H1 (cell line): ENCODE data around the gene CENPV. TPM values are rescaled to one million over a fixed set of nuclear protein-coding genes. Genes with fewer than 3 reads are reported as not detected.

Experiments used
- CTCF ChIA-PET: fragments of 300-600 bp; sonication (Branson Sonifier 250); formaldehyde crosslinking; loops from one replicate; lab custom pipeline; 2021; ENCODE audit not compliant: partially characterized antibody; lab: Charles Lee
- POLR2A ChIA-PET: fragments of 300-600 bp; sonication (Branson Sonifier 250); formaldehyde crosslinking; loops from one replicate; lab custom pipeline; 2021; ENCODE audit warnings: inconsistent platforms; ENCODE audit not compliant: partially characterized antibody; lab: Charles Lee
- DNase-seq, 2 experiments: peaks; one replicate each; pipeline versions ENCODE4 v3.0.0 to v3.0.0-alpha.2; 2010 to 2022; ENCODE audit warnings: low spot score in 2 of 2, low read depth in 1 of 2, mixed read lengths in 1 of 2
- FAIRE-seq: peaks from 2 replicates; lab custom pipeline; 2011; peaks lifted over from hg19 to GRCh38; lab: Jason Lieb, UNC
- H2AFZ ChIP-seq: 2 replicates; pipeline ENCODE4 v1.8.1; 2012; ENCODE audit warnings: low read length, inconsistent platforms
- H2AK5ac ChIP-seq: 2 replicates; pipeline ENCODE4 v1.6.1; 2013; ENCODE audit warnings: low read depth, low read length
- H2BK120ac ChIP-seq: replicated peaks from 2 replicates; pipeline ENCODE3; 2013; ENCODE audit warnings: low read depth, low read length, inconsistent platforms
- H2BK12ac ChIP-seq: 2 replicates; pipeline ENCODE4 v1.6.1; 2013; ENCODE audit warnings: low read depth, low read length
- H2BK15ac ChIP-seq: 2 replicates; pipeline ENCODE4 v1.6.1; 2013; ENCODE audit warnings: low read length
- H2BK20ac ChIP-seq: 2 replicates; pipeline ENCODE4 v1.6.1; 2013; ENCODE audit warnings: low read length
- H2BK5ac ChIP-seq: 2 replicates; pipeline ENCODE4 v1.6.1; 2013; ENCODE audit warnings: low read depth, low read length
- H3K14ac ChIP-seq: 2 replicates; pipeline ENCODE4 v1.6.1; 2013; ENCODE audit warnings: inconsistent platforms; ENCODE audit not compliant: insufficient read length
- H3K18ac ChIP-seq: 2 replicates; pipeline ENCODE4 v1.6.1; 2013; ENCODE audit warnings: low read length; ENCODE audit errors: extremely low read depth
- H3K23ac ChIP-seq: 2 replicates; pipeline ENCODE4 v1.6.1; 2013; ENCODE audit warnings: inconsistent platforms; ENCODE audit not compliant: insufficient read length
- H3K23me2 ChIP-seq: 2 replicates; pipeline ENCODE4 v1.6.1; 2013; ENCODE audit warnings: low read depth, low read length
- H3K27ac ChIP-seq: 2 replicates; pipeline ENCODE4 v1.6.1; 2011; ENCODE audit warnings: low read depth, low read length, inconsistent platforms
- H3K27me3 ChIP-seq, 4 experiments: replicated peaks in 1 of 4; 1 replicate in 1 of 4; 2 replicates in 3 of 4; pipeline versions ENCODE4 v1.6.1 to v1.8.1; 2011 to 2013; ENCODE audit warnings: low read length in 3 of 4, mild to moderate bottlenecking in 3 of 4, inconsistent platforms in 2 of 4, mixed read lengths in 2 of 4, moderate library complexity in 1 of 4; ENCODE audit not compliant: control insufficient read depth in 3 of 4, insufficient read depth in 3 of 4; ENCODE audit errors: extremely low read depth in 1 of 4
- H3K36me3 ChIP-seq, 4 experiments: 2 replicates each; pipeline versions ENCODE4 v1.6.1 to v1.8.1; 2011 to 2013; ENCODE audit warnings: mild to moderate bottlenecking in 4 of 4, low read length in 3 of 4, moderate library complexity in 2 of 4, control low read depth in 1 of 4, inconsistent platforms in 1 of 4; ENCODE audit not compliant: insufficient read depth in 4 of 4, control insufficient read depth in 2 of 4
- H3K4ac ChIP-seq: replicated peaks from 2 replicates; pipeline ENCODE3; 2013; ENCODE audit warnings: low read length, low read depth, mixed read lengths, inconsistent platforms; ENCODE audit not compliant: insufficient read length
- H3K4me1 ChIP-seq, 4 experiments: replicated peaks in 1 of 4; 1 replicate in 1 of 4; 2 replicates in 3 of 4; pipeline versions ENCODE4 v1.6.1 to v1.8.1; 2011 to 2013; ENCODE audit warnings: low read length in 3 of 4, inconsistent platforms in 2 of 4, mixed read lengths in 1 of 4; ENCODE audit not compliant: insufficient read depth in 4 of 4, control insufficient read depth in 3 of 4
- H3K4me2 ChIP-seq, 2 experiments: 2 replicates each; pipeline versions ENCODE4 v1.6.1 to v1.8.1; 2011 to 2013; ENCODE audit warnings: low read depth in 2 of 2, low read length in 2 of 2, control low read depth in 1 of 2, inconsistent platforms in 1 of 2, mild to moderate bottlenecking in 1 of 2; ENCODE audit not compliant: insufficient read depth in 1 of 2
- H3K4me3 ChIP-seq, 4 experiments: fragments of 200-600, 300-600 bp in 1 of 4; sonication (generic), shearing (Covaris generic), sonication (Bioruptor Twin) in 1 of 4; 2 replicates each; pipeline versions ENCODE4 v1.5.1 to v1.8.1; 2011 to 2016; ENCODE audit warnings: low read length in 4 of 4, low read depth in 3 of 4, control low read depth in 2 of 4, inconsistent platforms in 2 of 4, mild to moderate bottlenecking in 2 of 4, mixed read lengths in 1 of 4, moderate library complexity in 1 of 4; ENCODE audit not compliant: insufficient read depth in 2 of 4; ENCODE audit errors: extremely low read depth in 1 of 4
- H3K56ac ChIP-seq: replicated peaks from 2 replicates; pipeline ENCODE3; 2013; ENCODE audit warnings: low read depth, mild to moderate bottlenecking, mixed read lengths, low read length, inconsistent platforms; ENCODE audit not compliant: insufficient read length
- H3K79me1 ChIP-seq: 2 replicates; pipeline ENCODE4 v1.6.1; 2013; ENCODE audit warnings: low read depth, low read length, control low read depth
- H3K79me2 ChIP-seq, 2 experiments: 2 replicates each; pipeline versions ENCODE4 v1.6.1 to v1.8.1; 2012 to 2013; ENCODE audit warnings: low read length in 2 of 2, mild to moderate bottlenecking in 2 of 2, inconsistent platforms in 1 of 2; ENCODE audit not compliant: insufficient read depth in 2 of 2, control insufficient read depth in 1 of 2
- H3K9ac ChIP-seq, 4 experiments: replicated peaks in 1 of 4; 1 replicate in 1 of 4; 2 replicates in 3 of 4; pipeline versions ENCODE4 v1.6.1 to v1.8.1; 2011 to 2013; ENCODE audit warnings: low read depth in 3 of 4, low read length in 3 of 4, control low read depth in 2 of 4, mild to moderate bottlenecking in 2 of 4, moderate library complexity in 2 of 4, inconsistent platforms in 1 of 4; ENCODE audit errors: extremely low read depth in 1 of 4
- H3K9me3 ChIP-seq, 2 experiments: 2 replicates each; pipeline versions ENCODE4 v1.6.1 to v1.8.1; 2012 to 2013; ENCODE audit warnings: mild to moderate bottlenecking in 2 of 2, moderate library complexity in 2 of 2, control low read depth in 1 of 2, inconsistent platforms in 1 of 2, low read depth in 1 of 2, low read length in 1 of 2, mixed read lengths in 1 of 2; ENCODE audit not compliant: insufficient read depth in 2 of 2
- H4K20me1 ChIP-seq, 2 experiments: replicated peaks in 1 of 2; 2 replicates each; pipeline versions ENCODE3 to v1.8.1; 2011 to 2013; ENCODE audit warnings: inconsistent platforms in 2 of 2, low read length in 2 of 2, mild to moderate bottlenecking in 1 of 2; ENCODE audit not compliant: insufficient read depth in 2 of 2, control insufficient read depth in 1 of 2
- H4K5ac ChIP-seq: 2 replicates; pipeline ENCODE4 v1.6.1; 2013; ENCODE audit warnings: low read length, low read depth, mixed read lengths, inconsistent platforms; ENCODE audit not compliant: insufficient read length
- H4K8ac ChIP-seq: 2 replicates; pipeline ENCODE4 v1.8.0; 2013; ENCODE audit warnings: mild to moderate bottlenecking, moderate library complexity, low read length, inconsistent platforms; ENCODE audit not compliant: insufficient read depth; ENCODE audit errors: extremely low read depth
- H4K91ac ChIP-seq: replicated peaks from 2 replicates; pipeline ENCODE3; 2013; ENCODE audit warnings: low read length, mixed read lengths, inconsistent platforms; ENCODE audit not compliant: insufficient read length
- BRCA1 ChIP-seq: IDR thresholded peaks from 2 replicates; pipeline ENCODE4 v1.6.1; 2012; ENCODE audit warnings: low read depth, low read length, improper control_type of control experiment
- CBX5 ChIP-seq: fragments of 300-800, 300-1000 bp; sonication (generic); IDR thresholded peaks from 2 replicates; pipeline ENCODE4 v1.7.1; 2016; ENCODE audit warnings: antibody characterized with exemption, low read length, low read depth
- CTBP2 ChIP-seq: IDR thresholded peaks from 2 replicates; pipeline ENCODE4 v1.7.0; 2011; ENCODE audit warnings: borderline replicate concordance, mild to moderate bottlenecking, moderate library complexity, mixed read lengths, low read length; ENCODE audit not compliant: insufficient read depth, insufficient read length
- JUND ChIP-seq: IDR thresholded peaks from 2 replicates; pipeline ENCODE4 v1.6.1; 2011; ENCODE audit warnings: mild to moderate bottlenecking, improper control_type of control experiment, low read length
- KDM4A ChIP-seq: IDR thresholded peaks from one replicate; pipeline ENCODE4 v1.7.1; 2012; ENCODE audit warnings: low read depth, mild to moderate bottlenecking, moderate library complexity, low read length, inconsistent platforms; ENCODE audit not compliant: severe bottlenecking
- KDM5A ChIP-seq: fragments of 200-600 bp; IDR thresholded peaks from 2 replicates; pipeline ENCODE4 v1.7.1; 2012; ENCODE audit warnings: mild to moderate bottlenecking, low read length, inconsistent platforms, mixed read lengths
- MAFK ChIP-seq: IDR thresholded peaks from 2 replicates; pipeline ENCODE4 v1.6.1; 2012; ENCODE audit warnings: low read depth, mild to moderate bottlenecking, improper control_type of control experiment, low read length
- POU5F1 ChIP-seq: IDR thresholded peaks from 2 replicates; pipeline ENCODE4 v1.6.1; 2011; ENCODE audit warnings: low read depth, mild to moderate bottlenecking, low read length, moderate library complexity
- RBBP5 ChIP-seq: IDR thresholded peaks from 2 replicates; pipeline ENCODE4 v1.7.1; 2012; ENCODE audit warnings: low read depth, mild to moderate bottlenecking, inconsistent platforms, low read length, moderate library complexity, borderline replicate concordance
- RFX5 ChIP-seq: IDR thresholded peaks from 2 replicates; pipeline ENCODE4 v1.6.1; 2011; ENCODE audit warnings: low read depth, low read length, improper control_type of control experiment, borderline replicate concordance
- RNF2 ChIP-seq: fragments of 200-900, 300-1000 bp; sonication (generic); IDR thresholded peaks from 2 replicates; pipeline ENCODE4 v1.7.1; 2016; ENCODE audit warnings: borderline replicate concordance, low read depth, mild to moderate bottlenecking, antibody characterized with exemption, low read length; ENCODE audit not compliant: poor library complexity, severe bottlenecking; ENCODE audit errors: missing control alignments
- SIN3A ChIP-seq, 2 experiments: IDR thresholded peaks in 1 of 2; conservative IDR thresholded peaks in 1 of 2; 2 replicates each; pipeline ENCODE4 v1.6.1; 2011 to 2012; ENCODE audit warnings: low read length in 2 of 2, improper control_type of control experiment in 1 of 2, low read depth in 1 of 2, mild to moderate bottlenecking in 1 of 2
- SIX5 ChIP-seq: IDR thresholded peaks from 2 replicates; pipeline ENCODE4 v1.6.1; 2011; ENCODE audit warnings: mild to moderate bottlenecking, low read depth, low read length
- TAF1 ChIP-seq: IDR thresholded peaks from 2 replicates; pipeline ENCODE4 v1.6.1; 2011; ENCODE audit warnings: mild to moderate bottlenecking, low read depth, low read length
- TCF12 ChIP-seq: IDR thresholded peaks from 2 replicates; pipeline ENCODE4 v1.6.1; 2011; ENCODE audit warnings: low read depth, mild to moderate bottlenecking, low read length
- polyA plus RNA-seq, 7 experiments: library from polyadenylated mRNA; depleted of rRNA in 3 of 7; stranded (reverse) in 5 of 7; unstranded in 2 of 7; fragments of >200 nt in 5 of 7; fragments of 200-250 nt in 2 of 7; gene quantifications; 1 replicate in 5 of 7; 2 replicates in 1 of 7; 4 replicates in 1 of 7; pipeline versions ENCODE4 v1.2.1 to v1.2.3, GENCODE V29; 2011 to 2013; ENCODE audit warnings: missing spikeins in 2 of 7, mixed read lengths in 2 of 7
- total RNA-seq: library from RNA; stranded (reverse); fragmentation: NEBNext Ultra II Directional; extraction: Animal tissue kit (Norgen Biotek cat#: 25700); gene quantifications from 2 replicates; pipeline ENCODE4 v1.2.1, GENCODE V29; 2021

CENPV gene
- total and polyA plus RNA-seq, 2 of the 8 experiments (the other 6 are each of a cell fraction or from before 2014, with no cell fraction given), result 249 to 260 TPM

DNA sequence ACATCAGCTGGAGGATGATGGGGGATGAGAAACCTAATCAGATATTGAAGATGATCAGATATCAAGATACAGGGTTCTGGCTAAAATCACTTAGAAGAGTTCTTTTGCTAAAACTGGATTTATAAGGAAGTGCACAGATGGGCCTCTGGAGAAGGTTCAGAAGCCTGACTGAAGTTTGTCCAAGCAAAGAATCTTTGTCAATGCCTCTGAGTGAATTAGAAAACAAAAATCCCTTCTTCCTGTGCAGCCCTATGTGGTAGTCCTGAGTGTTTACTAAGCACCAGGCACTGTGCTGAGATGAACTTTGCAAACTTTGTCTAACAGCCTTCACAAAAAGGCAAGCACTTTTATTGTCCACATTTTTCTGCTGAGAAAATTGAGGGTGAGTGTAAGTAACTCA, 11.4 kb upstream of the CENPV start:
- POLR2A ChIA-PET, result interaction anchor here (1.0 to 2.9 kb wide), 7 partner anchors 14 to 150 kb away, joined by 3 to 14 read pairs (median 4); partner anchors contain the start of genes NCOR1 and UBB
- TF ChIP-seq POU5F1 (no peak), TAF1 (no peak), SIN3A (conservative IDR thresholded peaks at IDR 0.05 in 1 of 2, IDR thresholded peaks at IDR 0.05 in 1 of 2; ENCODE audit: low read depth in 1 of 2, low read length in 2 of 2) (no peak), MAFK (no peak), JUND (no peak), RFX5 (no peak), TCF12 (no peak), CTBP2 (no peak), CBX5 (no peak), BRCA1 (no peak), RNF2 (no peak), KDM4A (no peak), KDM5A (no peak), SIX5 (no peak), RBBP5 (no peak)

More for the DNA sequence above, 11.4 kb upstream of the CENPV start:
- no peaks in the 10 kb centered on the region for H4K20me1 ChIP-seq
- H2AFZ ChIP-seq, result no peak overlapping the region
- no peak overlapping the region for H3K27ac ChIP-seq
- H3K27me3 ChIP-seq, result no peaks in the 10 kb centered on the region
- no peaks in the 10 kb centered on the region for H3K79me1 ChIP-seq
- no peak overlapping the region for H3K14ac ChIP-seq
- no peaks in the 10 kb centered on the region for H3K36me3 ChIP-seq
- no peak overlapping the region for H2BK20ac ChIP-seq
- no peak overlapping the region for H3K4me2 ChIP-seq
- CTCF ChIA-PET, result interaction anchor here (0.8 to 5.1 kb wide), 19 partner anchors 8 to 157 kb away, joined by 3 to 51 read pairs (median 7); partner anchors contain the start of genes CENPV and TRPV2
- H3K4me3 ChIP-seq, result no peak overlapping the region
- H2BK15ac ChIP-seq, result no peak overlapping the region
- H3K79me2 ChIP-seq, result no peaks in the 10 kb centered on the region
- no peak overlapping the region for H2BK5ac ChIP-seq
- FAIRE-seq (no peak), DNase-seq (no peak)
- no peak overlapping the region for H2BK120ac ChIP-seq
- H4K91ac ChIP-seq, result no peak overlapping the region
- H4K8ac ChIP-seq, result no peak overlapping the region
- H3K23ac ChIP-seq, result no peak overlapping the region
- H3K23me2 ChIP-seq, result no peaks in the 10 kb centered on the region
- H3K56ac ChIP-seq, result no peak overlapping the region
- no peak overlapping the region for H3K4ac ChIP-seq
- H3K4me1 ChIP-seq, result peaks cover 0 to 2% (median 0%) of the 10 kb centered on the region in 4 experiments; a peak in 1 of 7 replicates
- no peak overlapping the region for H2AK5ac ChIP-seq
- no peak overlapping the region for H2BK12ac ChIP-seq
- no peak overlapping the region for H3K9ac ChIP-seq
- no peak overlapping the region for H4K5ac ChIP-seq
- no peak overlapping the region for H3K18ac ChIP-seq
- no peaks in the 10 kb centered on the region for H3K9me3 ChIP-seq
